ENCODE data around the gene FBLIM1.

Gene FBLIM1

GRCh38 chr1:15833069-15833679 lies 74.6 kb downstream of the FBLIM1 start:
- H3K27ac ChIP-seq = peak overlapping the region; percentile 100
- TF ChIP-seq CTCF (conservative IDR thresholded peaks at IDR 0.05) = no peak

GRCh38 chr1:15833842-15834405 lies 75.3 kb downstream of the FBLIM1 start:
- TF ChIP-seq CTCF (conservative IDR thresholded peaks at IDR 0.05) = no peak
- H3K27ac ChIP-seq = peak overlapping the region; percentile 100

GRCh38 chr1:15834406-15835204 lies 76.0 kb downstream of the FBLIM1 start:
- H3K27ac ChIP-seq = peak overlapping the region; percentile 100
- TF ChIP-seq CTCF (conservative IDR thresholded peaks at IDR 0.05) = no peak

GRCh38 chr1:15835205-15835740 lies 76.7 kb downstream of the FBLIM1 start:
- no peak for TF ChIP-seq CTCF (conservative IDR thresholded peaks at IDR 0.05)
- peak overlapping the region; percentile 100 for H3K27ac ChIP-seq

GRCh38 chr1:15835741-15836510 lies 77.3 kb downstream of the FBLIM1 start:
- H3K27ac ChIP-seq = peak overlapping the region; percentile 100
- no peak for TF ChIP-seq CTCF (conservative IDR thresholded peaks at IDR 0.05)
